ENCODE data around the gene SSBP2.
"Not testable (repeated sequence)": the region's sequence is repeated elsewhere in the genome, so short reads cannot be mapped to it uniquely, and the experiment has no call there.

The SSBP2 gene

GRCh38 chr5:81424728-81425127 lies 326.2 kb downstream of the SSBP2 start:
- DNase-seq, result no peak

DNA sequence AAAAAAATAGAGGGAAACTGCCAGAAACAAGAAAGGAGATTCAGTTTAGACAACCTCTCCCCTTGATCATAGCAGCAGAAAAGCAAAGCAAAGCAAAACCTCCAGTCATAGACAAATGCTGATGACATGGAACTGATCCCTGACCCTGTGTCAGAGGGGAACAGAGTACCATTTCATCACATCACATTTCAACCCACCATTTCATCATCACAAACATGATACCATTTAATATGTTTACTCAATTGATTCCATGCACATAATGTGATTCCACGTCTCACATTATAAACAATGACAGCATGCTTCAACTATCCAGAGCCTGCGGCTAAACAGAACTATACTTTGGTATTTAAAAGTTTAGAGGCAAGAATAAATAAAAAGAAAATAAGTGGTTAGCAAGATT lies 328.2 kb downstream of the SSBP2 start:
- DNase-seq, result no peak

GRCh38 chr5:81420039-81420667 lies 330.7 kb downstream of the SSBP2 start:
- no peak for DNase-seq

- DNase-seq, result no peak
These were observed 332.3 kb downstream of the SSBP2 start for GRCh38 chr5:81418606-81419005.

GRCh38 chr5:81417052-81417451 lies 333.8 kb downstream of the SSBP2 start:
- no peak for DNase-seq

GRCh38 chr5:81409896-81410295 lies 341.0 kb downstream of the SSBP2 start:
- DNase-seq, result no peak

- DNase-seq, result no peak
These were observed 341.5 kb downstream of the SSBP2 start for GRCh38 chr5:81409361-81409760.

GRCh38 chr5:81408496-81408895 lies 342.4 kb downstream of the SSBP2 start:
- DNase-seq, result no peak

DNA sequence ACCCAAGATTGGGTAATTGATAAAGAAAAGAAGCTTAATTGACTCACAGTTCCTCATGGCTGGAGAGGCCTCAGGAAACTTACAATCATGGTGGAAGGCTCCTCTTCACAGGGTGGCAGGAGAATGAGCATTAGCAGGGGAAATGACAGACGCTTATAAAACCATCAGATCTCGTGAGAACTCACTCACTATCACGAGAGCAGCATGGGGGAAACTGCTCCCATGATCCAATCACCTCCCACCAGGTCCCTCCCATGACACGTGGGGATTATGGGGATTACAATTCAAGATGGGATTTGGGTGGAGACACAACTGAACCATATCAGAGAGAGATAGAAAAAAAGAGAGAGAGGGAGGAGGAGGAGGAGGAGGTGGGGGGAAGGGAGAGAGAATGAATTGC lies 343.1 kb downstream of the SSBP2 start:
- not testable (repeated sequence) for DNase-seq

- DNase-seq, result no peak
These were observed 345.6 kb downstream of the SSBP2 start for GRCh38 chr5:81405126-81405891.

DNA sequence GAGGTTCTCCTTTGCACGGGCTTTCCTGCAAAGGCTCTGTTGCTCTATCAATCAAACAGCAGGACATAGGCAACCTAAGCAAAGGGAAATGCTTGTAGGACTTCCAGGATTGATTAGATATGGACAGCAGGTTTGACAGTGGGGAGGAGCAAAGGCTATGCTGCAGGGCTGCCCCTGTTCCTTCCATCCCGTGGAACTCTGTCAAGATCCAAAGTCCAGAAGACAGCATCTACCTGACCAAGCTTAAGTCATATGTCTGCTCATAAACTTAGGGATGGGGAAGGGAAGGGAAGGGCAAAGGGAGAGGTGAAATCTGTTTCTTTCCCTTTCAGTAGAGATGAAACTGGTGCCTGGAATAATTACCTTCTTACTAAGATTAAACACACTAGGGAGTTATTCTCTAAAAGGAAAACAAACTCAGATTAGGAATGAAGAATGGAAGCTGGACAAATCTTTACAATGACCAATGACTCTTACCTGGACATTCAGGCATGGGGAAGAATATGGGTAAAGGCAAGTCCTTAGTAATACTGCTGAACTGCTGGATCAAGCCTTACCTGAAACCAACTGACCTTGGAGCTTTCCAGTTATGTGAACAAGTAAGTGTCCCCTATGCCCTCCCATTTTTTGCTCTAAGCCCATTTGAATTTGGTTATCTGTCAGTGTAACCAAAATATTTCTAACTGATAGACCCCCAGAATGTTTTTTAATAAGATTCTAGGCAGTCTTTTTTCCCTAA lies 348.5 kb downstream of the SSBP2 start:
- DNase-seq, result no peak

GRCh38 chr5:81401266-81401665 lies 349.6 kb downstream of the SSBP2 start:
- no peak for DNase-seq

GRCh38 chr5:81400375-81400774 lies 350.5 kb downstream of the SSBP2 start:
- DNase-seq, result no peak

DNA sequence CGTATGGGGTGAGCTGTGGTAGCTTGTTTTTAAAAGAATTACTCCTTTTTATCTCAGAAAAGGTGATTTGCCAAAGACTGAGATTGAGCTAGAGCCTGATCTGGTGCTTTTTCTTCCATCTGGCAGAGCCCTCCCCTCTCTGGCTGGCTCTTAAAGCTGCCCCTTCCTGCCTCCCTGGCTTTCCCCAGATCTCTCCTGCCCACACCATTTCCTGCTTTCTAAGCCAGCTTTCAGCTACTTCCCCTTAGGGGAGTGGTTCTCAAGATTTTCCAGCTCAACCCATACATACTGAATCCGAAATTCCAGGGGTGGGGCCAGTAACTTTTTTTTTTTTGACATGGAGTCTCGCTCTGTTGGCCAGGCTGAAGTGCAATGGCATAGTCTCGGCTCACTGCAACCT lies 352.2 kb downstream of the SSBP2 start:
- no peak for DNase-seq

- no peak for DNase-seq
These were observed 353.7 kb downstream of the SSBP2 start for GRCh38 chr5:81397176-81397575.

GRCh38 chr5:81395262-81395661 lies 355.6 kb downstream of the SSBP2 start:
- no peak for DNase-seq

DNA sequence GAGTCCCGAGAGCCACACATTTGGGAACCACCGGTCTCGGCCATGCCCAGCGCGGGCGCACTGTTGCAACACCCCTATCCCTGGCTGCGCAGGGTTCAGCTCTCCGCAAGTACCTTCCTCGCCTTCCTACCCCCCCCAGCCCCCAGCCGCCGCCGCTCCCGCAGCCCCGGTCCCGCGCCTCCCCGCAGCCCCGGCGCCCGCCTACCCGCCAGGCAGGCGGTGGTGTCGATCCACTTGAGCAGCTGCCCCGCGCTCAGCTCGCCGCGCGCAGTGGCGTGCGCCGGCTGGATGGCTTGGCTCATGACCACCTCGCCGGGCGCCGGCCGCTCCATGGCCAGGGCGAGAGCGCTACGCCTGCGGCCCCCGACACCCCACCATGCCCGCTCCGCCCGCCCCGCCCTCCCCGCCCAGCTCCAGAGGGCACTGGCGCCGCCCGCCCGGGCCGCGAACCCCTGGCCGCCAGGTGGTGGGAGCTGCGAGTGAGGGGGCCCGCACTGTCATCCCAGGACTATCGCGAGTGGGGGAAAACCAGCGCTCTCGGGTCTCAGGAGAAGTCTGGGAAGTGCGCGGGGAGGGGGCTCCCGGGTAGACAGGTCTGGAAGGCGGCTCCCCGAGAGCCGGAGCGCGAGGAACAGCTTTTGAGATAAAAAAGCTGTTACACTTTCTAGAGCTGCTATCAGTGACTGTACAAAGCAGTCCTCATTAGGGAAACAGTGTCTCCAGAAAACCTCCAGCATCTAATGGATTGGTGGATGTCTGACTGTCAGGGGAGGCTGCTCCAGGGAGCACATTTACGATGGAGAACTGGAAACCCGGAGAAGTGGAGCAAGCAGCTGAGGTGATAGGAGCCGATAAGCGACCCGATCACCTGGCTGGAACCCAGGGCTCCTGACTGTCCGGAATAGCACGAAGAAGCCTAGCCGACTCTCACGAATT lies 356.8 kb downstream of the SSBP2 start, which contains the start of gene ACOT12:
TSS of gene ACOT12 (minus strand) at position 352 of the 936 bp plus-strand sequence. CDS start at position 332, 20 bp downstream.
- peak; percentile 2 for DNase-seq

DNA sequence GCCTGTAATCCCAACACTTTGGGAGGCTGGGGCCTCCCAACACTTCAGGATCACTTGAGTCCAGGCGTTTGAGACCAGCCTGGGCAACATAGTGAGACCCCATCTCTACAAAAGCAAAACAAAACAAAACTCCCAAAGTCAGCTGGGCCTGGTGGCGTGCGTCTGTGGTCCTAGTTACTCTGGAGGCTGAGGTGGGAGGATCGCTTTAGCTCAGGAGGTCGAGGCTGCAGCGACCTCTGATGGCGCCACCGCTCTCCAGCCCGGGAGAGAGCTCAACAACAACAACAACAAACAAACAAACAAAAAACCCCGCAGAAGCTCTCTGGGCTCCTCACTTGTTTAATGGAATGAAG lies 357.5 kb downstream of the SSBP2 start:
- no peak for DNase-seq

DNA sequence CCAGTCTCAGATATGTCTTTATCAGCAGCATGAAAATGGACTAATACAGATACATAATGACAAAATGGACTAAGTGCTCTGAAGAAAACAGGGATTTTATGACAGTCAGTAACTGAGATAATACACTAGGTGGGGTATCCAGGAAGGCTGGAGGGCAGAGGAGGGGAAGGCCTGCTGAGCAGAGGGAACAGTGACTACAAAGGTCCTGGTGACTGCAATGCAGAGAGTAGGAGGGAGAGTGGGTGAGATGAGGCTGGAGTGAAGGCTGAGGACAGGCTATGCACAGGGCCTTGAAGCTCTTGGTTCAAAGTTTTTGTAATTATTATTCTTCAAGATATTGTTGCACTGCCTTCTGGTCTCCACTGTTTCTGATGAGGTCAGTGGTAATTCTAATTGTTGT lies 361.9 kb downstream of the SSBP2 start:
- no peak for DNase-seq

DNA sequence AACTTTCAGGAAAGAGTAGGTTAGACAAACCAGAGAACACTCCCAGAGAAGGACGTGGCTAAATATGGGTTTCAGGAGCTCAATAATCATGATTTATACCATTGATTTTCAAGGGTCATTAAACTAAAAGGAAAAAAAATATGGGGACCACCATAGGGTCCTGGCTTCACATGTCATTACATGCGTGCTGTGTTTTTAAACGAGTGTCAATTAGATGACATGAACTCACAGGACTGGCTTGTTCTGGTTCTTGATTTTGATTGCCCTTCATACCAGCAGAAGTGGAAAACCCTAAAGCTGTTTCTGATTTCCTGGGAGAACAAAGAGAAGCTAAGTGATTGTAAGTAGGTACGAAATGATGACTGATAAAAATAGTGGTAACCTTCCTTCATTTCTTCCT lies 362.7 kb downstream of the SSBP2 start:
- DNase-seq, result no peak

GRCh38 chr5:81383867-81384266 lies 367.0 kb downstream of the SSBP2 start:
- no peak for DNase-seq

GRCh38 chr5:81371354-81371876 lies 379.5 kb downstream of the SSBP2 start:
- DNase-seq, result no peak

DNA sequence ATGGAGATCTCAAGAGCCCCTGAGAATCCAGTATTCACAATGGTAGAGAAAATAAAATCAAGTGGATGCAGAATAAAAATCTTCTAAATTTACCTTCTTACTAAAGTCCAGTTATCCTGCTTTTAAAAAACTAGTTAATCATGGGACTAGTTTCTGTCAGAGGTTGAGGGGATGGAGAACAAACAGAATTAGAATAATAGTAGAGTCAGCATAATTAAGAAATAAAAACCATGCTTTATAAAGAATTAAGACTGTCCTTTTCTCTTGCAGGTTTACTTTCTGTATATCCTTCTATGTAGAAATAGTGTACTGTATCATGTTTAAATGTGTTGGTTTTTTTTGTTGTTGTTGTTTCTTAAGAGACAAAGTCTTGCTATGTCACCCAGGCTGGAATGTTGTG lies 380.0 kb downstream of the SSBP2 start:
- no peak for DNase-seq
